A549 (cell line): Measurements from ENCODE around the gene SH3PXD2A.

Experiments used
- BHLHE40 ChIP-seq: IDR thresholded peaks from 2 replicates; pipeline ENCODE4 v1.6.1; 2012; ENCODE audit warnings: low read depth, low read length, inconsistent platforms
- EHMT2 ChIP-seq: fragments of 200-600 bp; sonication (generic); IDR thresholded peaks from 2 replicates; pipeline ENCODE4 v1.6.1; 2016; ENCODE audit warnings: antibody characterized with exemption, low read depth, mild to moderate bottlenecking, moderate library complexity
- EP300 ChIP-seq, 2 experiments: fragments of >200 bp; sonication (Bioruptor Twin); formaldehyde crosslinking; IDR thresholded peaks; 2 replicates in 1 of 2; 3 replicates in 1 of 2; pipeline ENCODE4 v1.6.1; 2016 to 2017
- MAZ ChIP-seq: fragments of 150-350 bp; IDR thresholded peaks from 2 replicates; pipeline ENCODE4 v1.6.1; 2014; ENCODE audit warnings: antibody characterized with exemption, low read depth, low read length, borderline replicate concordance
- NR3C1 ChIP-seq: fragments of >200 bp; sonication (Bioruptor Twin); formaldehyde crosslinking; IDR thresholded peaks from 3 replicates; pipeline ENCODE4 v1.6.1; 2017
- POLR2A ChIP-seq: IDR thresholded peaks from 2 replicates; pipeline ENCODE4 v1.6.1; 2012; ENCODE audit warnings: mild to moderate bottlenecking, low read length
- ZFP36 ChIP-seq: fragments of 450-650 bp; IDR thresholded peaks from 2 replicates; pipeline ENCODE4 v1.6.1; 2014; ENCODE audit warnings: borderline replicate concordance; ENCODE audit not compliant: partially characterized antibody
- TF ChIP-seq, protein P1 (sequence below): fragments of >200 bp; sonication (Bioruptor Twin); formaldehyde crosslinking; IDR thresholded peaks from 3 replicates; pipeline ENCODE4 v1.5.1; 2016
- TF ChIP-seq, protein P2 (sequence below): IDR thresholded peaks from 2 replicates; pipeline ENCODE4 v1.6.1; 2012

DNA sequence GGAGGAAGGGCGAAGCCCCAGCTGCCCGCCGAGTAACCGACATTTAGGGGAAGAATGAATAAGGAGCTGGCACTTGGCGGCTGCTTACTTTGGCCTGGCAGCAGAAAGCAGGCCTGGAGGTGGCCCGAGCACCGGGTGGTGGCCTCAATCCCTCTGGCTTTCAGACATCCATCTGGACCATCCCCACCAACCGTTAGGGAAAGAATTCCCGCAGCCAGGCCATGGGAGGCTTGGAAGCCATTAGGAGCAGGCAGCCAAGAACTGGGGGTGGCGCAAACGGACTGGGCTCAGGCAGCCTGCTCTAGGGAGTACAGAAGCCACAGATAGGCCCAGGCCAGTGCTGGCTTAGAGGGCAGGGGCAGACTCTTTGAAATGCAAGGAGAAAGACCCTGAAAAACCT is 229.2 kb downstream of the SH3PXD2A start:
- TF ChIP-seq, protein P1, sequence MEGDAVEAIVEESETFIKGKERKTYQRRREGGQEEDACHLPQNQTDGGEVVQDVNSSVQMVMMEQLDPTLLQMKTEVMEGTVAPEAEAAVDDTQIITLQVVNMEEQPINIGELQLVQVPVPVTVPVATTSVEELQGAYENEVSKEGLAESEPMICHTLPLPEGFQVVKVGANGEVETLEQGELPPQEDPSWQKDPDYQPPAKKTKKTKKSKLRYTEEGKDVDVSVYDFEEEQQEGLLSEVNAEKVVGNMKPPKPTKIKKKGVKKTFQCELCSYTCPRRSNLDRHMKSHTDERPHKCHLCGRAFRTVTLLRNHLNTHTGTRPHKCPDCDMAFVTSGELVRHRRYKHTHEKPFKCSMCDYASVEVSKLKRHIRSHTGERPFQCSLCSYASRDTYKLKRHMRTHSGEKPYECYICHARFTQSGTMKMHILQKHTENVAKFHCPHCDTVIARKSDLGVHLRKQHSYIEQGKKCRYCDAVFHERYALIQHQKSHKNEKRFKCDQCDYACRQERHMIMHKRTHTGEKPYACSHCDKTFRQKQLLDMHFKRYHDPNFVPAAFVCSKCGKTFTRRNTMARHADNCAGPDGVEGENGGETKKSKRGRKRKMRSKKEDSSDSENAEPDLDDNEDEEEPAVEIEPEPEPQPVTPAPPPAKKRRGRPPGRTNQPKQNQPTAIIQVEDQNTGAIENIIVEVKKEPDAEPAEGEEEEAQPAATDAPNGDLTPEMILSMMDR, result no peak
- TF ChIP-seq, protein P2, sequence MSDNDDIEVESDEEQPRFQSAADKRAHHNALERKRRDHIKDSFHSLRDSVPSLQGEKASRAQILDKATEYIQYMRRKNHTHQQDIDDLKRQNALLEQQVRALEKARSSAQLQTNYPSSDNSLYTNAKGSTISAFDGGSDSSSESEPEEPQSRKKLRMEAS, result no peak
- TF ChIP-seq ZFP36 (no peak), POLR2A (no peak), NR3C1 (no peak), BHLHE40 (no peak), EP300 (IDR thresholded peaks at IDR 0.05) (no peak), MAZ (no peak), EHMT2 (no peak)
